Measurements from ENCODE around the gene TMEM132C. TPM values are rescaled to one million over a fixed set of nuclear protein-coding genes. Genes with fewer than 3 reads are reported as not detected.

TMEM132C gene
- total and polyA plus RNA-seq, 2 experiments from 2014 or later, result 10.6 to 16.5 TPM

- Histone ChIP-seq H3K36me3 (replicated peaks; ENCODE audit: insufficient read depth, low read depth) (no peaks in the 10 kb centered on the region), H3K79me2 (no peaks in the 10 kb centered on the region), H3K27ac (no peak overlapping the region), H3K4me1 (ENCODE audit: insufficient read depth) (no peaks in the 10 kb centered on the region), H3K27me3 (no peaks in the 10 kb centered on the region), H3K4me3 (no peak overlapping the region), H3K9me3 (ENCODE audit: low read depth) (no peaks in the 10 kb centered on the region), H3K4me2 (no peak overlapping the region), H3K9me2 (replicated peaks; ENCODE audit: insufficient read depth) (no peaks in the 10 kb centered on the region), H2AFZ (no peak overlapping the region), H4K20me1 (ENCODE audit: insufficient read depth, poor library complexity, severe bottlenecking) (no peaks in the 10 kb centered on the region)
- 88% methylated on average over 4 of the region's 4 CpGs for WGBS (ENCODE audit: low lambda C conversion rate, missing lambda C conversion rate)
- TF ChIP-seq EZH2 (IDR thresholded peaks at IDR 0.05; ENCODE audit: borderline replicate concordance) (no peak), EZH2phosphoT487 (IDR thresholded peaks at IDR 0.05; ENCODE audit: low read depth, severe bottlenecking, unreplicated experiment) (no peak)
- TF ChIP-seq, protein P1, sequence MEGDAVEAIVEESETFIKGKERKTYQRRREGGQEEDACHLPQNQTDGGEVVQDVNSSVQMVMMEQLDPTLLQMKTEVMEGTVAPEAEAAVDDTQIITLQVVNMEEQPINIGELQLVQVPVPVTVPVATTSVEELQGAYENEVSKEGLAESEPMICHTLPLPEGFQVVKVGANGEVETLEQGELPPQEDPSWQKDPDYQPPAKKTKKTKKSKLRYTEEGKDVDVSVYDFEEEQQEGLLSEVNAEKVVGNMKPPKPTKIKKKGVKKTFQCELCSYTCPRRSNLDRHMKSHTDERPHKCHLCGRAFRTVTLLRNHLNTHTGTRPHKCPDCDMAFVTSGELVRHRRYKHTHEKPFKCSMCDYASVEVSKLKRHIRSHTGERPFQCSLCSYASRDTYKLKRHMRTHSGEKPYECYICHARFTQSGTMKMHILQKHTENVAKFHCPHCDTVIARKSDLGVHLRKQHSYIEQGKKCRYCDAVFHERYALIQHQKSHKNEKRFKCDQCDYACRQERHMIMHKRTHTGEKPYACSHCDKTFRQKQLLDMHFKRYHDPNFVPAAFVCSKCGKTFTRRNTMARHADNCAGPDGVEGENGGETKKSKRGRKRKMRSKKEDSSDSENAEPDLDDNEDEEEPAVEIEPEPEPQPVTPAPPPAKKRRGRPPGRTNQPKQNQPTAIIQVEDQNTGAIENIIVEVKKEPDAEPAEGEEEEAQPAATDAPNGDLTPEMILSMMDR (IDR thresholded peaks at IDR 0.05; ENCODE audit: poor library complexity), result no peak
- DNase-seq (ENCODE audit: low spot score), result no peak
These were observed 426.1 kb downstream of the TMEM132C start for GRCh38 chr12:128693115-128693514.

- Histone ChIP-seq H3K79me2 (no peaks in the 10 kb centered on the region), H3K4me3 (no peak overlapping the region), H3K9me3 (ENCODE audit: low read depth) (no peaks in the 10 kb centered on the region), H3K9me2 (replicated peaks; ENCODE audit: insufficient read depth) (no peaks in the 10 kb centered on the region), H3K4me1 (ENCODE audit: insufficient read depth) (no peaks in the 10 kb centered on the region), H3K27me3 (no peaks in the 10 kb centered on the region), H4K20me1 (ENCODE audit: insufficient read depth, poor library complexity, severe bottlenecking) (no peaks in the 10 kb centered on the region), H3K4me2 (no peak overlapping the region), H3K36me3 (replicated peaks; ENCODE audit: insufficient read depth, low read depth) (no peaks in the 10 kb centered on the region), H3K27ac (no peak overlapping the region), H2AFZ (no peak overlapping the region)
- TF ChIP-seq EZH2phosphoT487 (IDR thresholded peaks at IDR 0.05; ENCODE audit: low read depth, severe bottlenecking, unreplicated experiment), result no peak
- TF ChIP-seq, protein P1 (IDR thresholded peaks at IDR 0.05; ENCODE audit: poor library complexity), result no peak
- TF ChIP-seq EZH2 (IDR thresholded peaks at IDR 0.05; ENCODE audit: borderline replicate concordance), result no peak
- WGBS (ENCODE audit: low lambda C conversion rate, missing lambda C conversion rate), result 60% methylated on average over 8 of the region's 8 CpGs
- DNase-seq (ENCODE audit: low spot score), result no peak
These were observed 426.8 kb downstream of the TMEM132C start for GRCh38 chr12:128693771-128694170.

- Histone ChIP-seq H3K27ac (no peak overlapping the region), H4K20me1 (ENCODE audit: insufficient read depth, poor library complexity, severe bottlenecking) (no peaks in the 10 kb centered on the region), H3K4me2 (no peak overlapping the region), H3K4me3 (no peak overlapping the region), H3K9me3 (ENCODE audit: low read depth) (no peaks in the 10 kb centered on the region), H3K9me2 (replicated peaks; ENCODE audit: insufficient read depth) (no peaks in the 10 kb centered on the region), H3K27me3 (no peaks in the 10 kb centered on the region), H3K36me3 (replicated peaks; ENCODE audit: insufficient read depth, low read depth) (no peaks in the 10 kb centered on the region), H3K4me1 (ENCODE audit: insufficient read depth) (no peaks in the 10 kb centered on the region), H3K79me2 (no peaks in the 10 kb centered on the region), H2AFZ (no peak overlapping the region)
- WGBS (ENCODE audit: low lambda C conversion rate, missing lambda C conversion rate), result 90% methylated on average over 4 of the region's 4 CpGs
- TF ChIP-seq EZH2 (IDR thresholded peaks at IDR 0.05; ENCODE audit: borderline replicate concordance) (no peak), EZH2phosphoT487 (IDR thresholded peaks at IDR 0.05; ENCODE audit: low read depth, severe bottlenecking, unreplicated experiment) (no peak)
- TF ChIP-seq, protein P1 (IDR thresholded peaks at IDR 0.05; ENCODE audit: poor library complexity), result no peak
- no peak for DNase-seq (ENCODE audit: low spot score)
These were observed 427.5 kb downstream of the TMEM132C start for GRCh38 chr12:128694445-128694844.

GRCh38 chr12:128695697-128696096 is 428.7 kb downstream of the TMEM132C start:
- H4K20me1 ChIP-seq (ENCODE audit: insufficient read depth, poor library complexity, severe bottlenecking), result no peaks in the 10 kb centered on the region
- TF ChIP-seq EZH2 (IDR thresholded peaks at IDR 0.05; ENCODE audit: borderline replicate concordance), result no peak
- TF ChIP-seq, protein P1 (IDR thresholded peaks at IDR 0.05; ENCODE audit: poor library complexity), result no peak
- no peaks in the 10 kb centered on the region for H3K9me3 ChIP-seq (ENCODE audit: low read depth)
- 96% methylated on average over 21 of the region's 22 CpGs for WGBS (ENCODE audit: low lambda C conversion rate, missing lambda C conversion rate)
- no peak overlapping the region for H3K27ac ChIP-seq
- no peak overlapping the region for H2AFZ ChIP-seq
- no peaks in the 10 kb centered on the region for H3K9me2 ChIP-seq (replicated peaks; ENCODE audit: insufficient read depth)
- H3K36me3 ChIP-seq (replicated peaks; ENCODE audit: insufficient read depth, low read depth), result no peaks in the 10 kb centered on the region
- H3K27me3 ChIP-seq, result no peaks in the 10 kb centered on the region
- no peak overlapping the region for H3K4me2 ChIP-seq
- H3K4me3 ChIP-seq, result no peak overlapping the region
- H3K79me2 ChIP-seq, result no peaks in the 10 kb centered on the region
- no peaks in the 10 kb centered on the region for H3K4me1 ChIP-seq (ENCODE audit: insufficient read depth)
- DNase-seq (ENCODE audit: low spot score), result no peak
